ENCODE data around the gene TBX4.
"Not testable (repeated sequence)": the region's sequence is repeated elsewhere in the genome, so short reads cannot be mapped to it uniquely, and the experiment has no call there.

Gene TBX4

GRCh38 chr17:61431594-61432311, 20.5 kb upstream of the TBX4 start:
- DNase-seq, result no peak

GRCh38 chr17:61436273-61436672, 15.9 kb upstream of the TBX4 start:
- DNase-seq, result no peak

- DNase-seq, result no peak
These were observed 15.1 kb upstream of the TBX4 start for GRCh38 chr17:61436995-61437704.

- no peak for DNase-seq
These were observed 11.5 kb upstream of the TBX4 start for GRCh38 chr17:61440697-61441096.

- DNase-seq, result not testable (repeated sequence)
These were observed 10.7 kb upstream of the TBX4 start for GRCh38 chr17:61441507-61441906.

GRCh38 chr17:61442136-61442775, 10.0 kb upstream of the TBX4 start:
- DNase-seq, result no peak

- DNase-seq, result no peak
These were observed 9.2 kb upstream of the TBX4 start for GRCh38 chr17:61442878-61443474.

GRCh38 chr17:61443475-61443882, 8.7 kb upstream of the TBX4 start:
- DNase-seq, result no peak

- no peak for DNase-seq
These were observed 8.1 kb upstream of the TBX4 start for GRCh38 chr17:61444075-61444474.

- DNase-seq, result no peak
These were observed 7.4 kb upstream of the TBX4 start for GRCh38 chr17:61444831-61445230.

GRCh38 chr17:61447358-61447757, 4.9 kb upstream of the TBX4 start:
- no peak for DNase-seq

- DNase-seq, result no peak
These were observed 4.2 kb upstream of the TBX4 start for GRCh38 chr17:61448042-61448441.

GRCh38 chr17:61449140-61449539, 3.1 kb upstream of the TBX4 start:
- DNase-seq, result not testable (repeated sequence)

GRCh38 chr17:61449707-61450640, 2.2 kb upstream of the TBX4 start:
- DNase-seq, result no peak

- DNase-seq, result no peak
These were observed 1.3 kb upstream of the TBX4 start for GRCh38 chr17:61450641-61451537.

GRCh38 chr17:61451538-61452300, 503 bp upstream of the TBX4 start:
- DNase-seq, result no peak

GRCh38 chr17:61453566-61454380, 1.6 kb downstream of the TBX4 start:
- no peak for DNase-seq

GRCh38 chr17:61454381-61455323, 2.4 kb downstream of the TBX4 start:
- DNase-seq, result no peak
